ENCODE data around the gene PRKD2. TPM values are rescaled to one million over a fixed set of nuclear protein-coding genes. Genes with fewer than 3 reads are reported as not detected.

Gene PRKD2
- total RNA-seq, 1 experiment from 2014 or later: 98.3 TPM

- Mint-ChIP-seq H3K27ac (ENCODE audit: unreplicated experiment) (no peak overlapping the region), H3K4me1 (ENCODE audit: low read depth, unreplicated experiment) (peaks cover 4% of the 10 kb centered on the region), H3K27me3 (ENCODE audit: unreplicated experiment) (peaks cover 86% of the 10 kb centered on the region), H3K9me3 (ENCODE audit: low read depth, unreplicated experiment) (no peaks in the 10 kb centered on the region), H3K4me3 (ENCODE audit: low read depth, unreplicated experiment) (no peak overlapping the region), H3K36me3 (ENCODE audit: insufficient read depth, unreplicated experiment) (peaks cover 4% of the 10 kb centered on the region)
- DNase-seq: no peak
- no peak for TF ChIP-seq CTCF (IDR thresholded peaks at IDR 0.05; ENCODE audit: unreplicated experiment)
- intact Hi-C loops (cut with micrococcal nuclease; ENCODE audit: unreplicated experiment): no loop called here
- CTCF ChIA-PET: no interaction called here
- BruUV-seq (replicated peaks): no TSS peak
Measured at GRCh38 chr19:46654621-46655152, 62.2 kb downstream of the PRKD2 start.

GRCh38 chr19:46650445-46650844 lies 66.5 kb downstream of the PRKD2 start:
- CTCF ChIA-PET: interaction anchor here (1.9 kb wide), 1 partner anchor 11 kb away, joined by 5 read pairs; the partner anchor contains the start of gene DACT3
- no peak overlapping the region for H3K27ac Mint-ChIP-seq (ENCODE audit: unreplicated experiment)
- peaks cover 81% of the 10 kb centered on the region for H3K27me3 Mint-ChIP-seq (ENCODE audit: unreplicated experiment)

DNA sequence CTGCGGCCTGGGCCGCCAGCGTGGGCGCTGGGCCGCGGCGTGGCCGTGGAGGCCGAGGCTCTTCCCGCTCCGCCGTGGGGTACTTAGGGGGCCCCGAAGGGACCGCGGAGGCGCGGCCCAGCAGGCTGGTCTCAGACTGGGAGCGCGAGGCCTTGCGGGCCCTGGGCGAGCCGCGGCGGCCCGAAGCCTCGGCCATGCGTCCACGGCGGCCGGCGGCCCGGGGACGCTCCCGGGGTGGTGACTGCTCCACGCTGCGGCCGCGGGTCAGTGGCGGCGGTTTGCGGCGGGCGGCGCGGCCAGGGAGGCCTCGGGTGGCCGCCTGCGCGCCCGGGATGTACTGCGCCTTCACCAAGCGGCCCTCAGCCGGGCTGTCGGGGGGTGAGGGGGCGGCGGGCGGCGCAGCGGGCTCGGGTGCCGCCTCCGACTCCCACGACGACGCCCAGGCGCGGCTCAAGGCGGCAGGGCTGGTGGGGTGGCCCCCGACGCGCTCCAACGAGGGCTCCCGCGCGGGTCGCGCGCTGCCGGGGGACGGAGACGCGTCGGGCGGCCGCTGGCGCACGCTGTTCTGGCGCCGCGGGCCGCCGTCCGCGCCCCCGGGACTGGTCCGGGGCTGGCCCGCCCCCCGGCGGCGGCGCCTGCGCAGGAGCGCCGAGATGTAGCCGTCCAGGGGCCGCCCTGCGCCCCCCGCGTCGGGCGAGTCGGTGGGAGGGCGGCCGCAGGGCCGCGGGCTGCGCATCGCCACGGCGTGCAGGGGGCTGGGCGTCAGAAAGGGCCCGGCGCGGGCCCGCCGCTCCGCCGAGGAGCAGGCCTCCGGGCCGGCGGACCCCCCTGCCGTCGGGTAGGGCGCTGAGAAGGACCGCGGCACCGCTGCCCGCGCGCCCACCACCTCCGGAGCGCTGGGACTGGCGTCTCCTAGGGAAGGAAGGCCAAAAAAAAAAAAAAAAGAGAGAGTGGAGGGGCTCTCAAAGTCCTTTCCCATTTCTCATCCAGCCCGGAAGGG lies 67.7 kb downstream of the PRKD2 start:
- no peak overlapping the region for H3K27ac Mint-ChIP-seq (ENCODE audit: unreplicated experiment)
- peaks cover 79% of the 10 kb centered on the region for H3K27me3 Mint-ChIP-seq (ENCODE audit: unreplicated experiment)
- TF ChIP-seq CTCF (IDR thresholded peaks at IDR 0.05; ENCODE audit: unreplicated experiment): no peak
- no peak for DNase-seq
- no TSS peak for BruUV-seq (replicated peaks)
- CTCF ChIA-PET: no interaction called here
- H3K36me3 Mint-ChIP-seq (ENCODE audit: insufficient read depth, unreplicated experiment): no peaks in the 10 kb centered on the region
- no peaks in the 10 kb centered on the region for H3K9me3 Mint-ChIP-seq (ENCODE audit: low read depth, unreplicated experiment)
- no peak overlapping the region for H3K4me3 Mint-ChIP-seq (ENCODE audit: low read depth, unreplicated experiment)
- no peaks in the 10 kb centered on the region for H3K4me1 Mint-ChIP-seq (ENCODE audit: low read depth, unreplicated experiment)
- intact Hi-C loops (cut with micrococcal nuclease; ENCODE audit: unreplicated experiment): no loop called here

More at GRCh38 chr19:46650445-46650844, 66.5 kb downstream of the PRKD2 start:
- no peak for DNase-seq
- Mint-ChIP-seq H3K36me3 (ENCODE audit: insufficient read depth, unreplicated experiment) (no peaks in the 10 kb centered on the region), H3K4me3 (ENCODE audit: low read depth, unreplicated experiment) (no peak overlapping the region), H3K9me3 (ENCODE audit: low read depth, unreplicated experiment) (no peaks in the 10 kb centered on the region), H3K4me1 (ENCODE audit: low read depth, unreplicated experiment) (no peaks in the 10 kb centered on the region)
- BruUV-seq (replicated peaks): no TSS peak
- intact Hi-C loops (cut with micrococcal nuclease; ENCODE audit: unreplicated experiment): no loop called here
- no peak for TF ChIP-seq CTCF (IDR thresholded peaks at IDR 0.05; ENCODE audit: unreplicated experiment)

DNA sequence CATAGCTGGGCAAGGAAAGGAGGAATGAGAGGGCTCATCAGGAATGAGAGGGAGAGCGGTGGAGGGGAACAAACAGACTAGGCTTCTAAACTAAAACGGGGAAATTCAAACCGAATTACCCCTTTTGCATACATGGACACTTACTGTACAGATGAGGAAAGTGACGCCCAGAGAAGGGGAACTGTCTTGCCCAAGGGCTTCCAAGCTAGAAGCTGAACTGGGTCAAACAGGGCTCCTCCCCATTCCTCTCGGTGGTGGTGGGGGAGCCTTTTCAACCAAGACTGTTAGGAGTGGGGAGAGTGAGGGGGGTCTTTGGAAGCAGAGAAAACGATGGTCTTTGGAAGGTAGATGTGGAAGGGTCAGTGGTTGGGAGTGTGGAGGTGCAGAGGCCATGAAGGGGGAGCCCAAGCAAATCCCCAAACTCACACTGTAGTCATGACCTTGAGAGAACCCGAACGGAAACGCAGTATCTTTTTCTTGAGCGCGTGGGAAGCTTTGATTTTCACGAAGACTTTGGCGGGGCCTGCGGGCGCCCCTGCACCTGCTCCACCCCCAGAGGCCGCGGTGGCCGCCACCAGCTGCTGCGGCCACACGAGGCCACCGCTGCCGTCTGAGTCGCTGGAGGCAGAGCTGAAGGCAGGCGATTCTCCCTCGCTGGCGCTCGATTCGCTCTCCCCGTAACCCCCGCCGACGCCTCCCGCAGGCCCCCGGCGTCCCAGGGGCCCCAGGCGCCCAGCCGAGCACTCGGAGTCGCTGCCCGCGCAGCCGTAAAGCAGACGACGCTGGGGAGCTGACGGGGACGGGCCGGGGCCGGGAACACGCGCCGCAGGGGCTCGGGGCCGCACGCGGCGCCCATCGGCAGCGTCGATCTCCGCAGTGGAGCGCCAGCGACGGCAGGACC lies 68.6 kb downstream of the PRKD2 start:
- Mint-ChIP-seq H3K4me3 (ENCODE audit: low read depth, unreplicated experiment) (no peak overlapping the region), H3K4me1 (ENCODE audit: low read depth, unreplicated experiment) (no peaks in the 10 kb centered on the region), H3K36me3 (ENCODE audit: insufficient read depth, unreplicated experiment) (no peaks in the 10 kb centered on the region), H3K27me3 (ENCODE audit: unreplicated experiment) (peaks cover 70% of the 10 kb centered on the region), H3K9me3 (ENCODE audit: low read depth, unreplicated experiment) (no peaks in the 10 kb centered on the region), H3K27ac (ENCODE audit: unreplicated experiment) (no peak overlapping the region)
- no peak for DNase-seq
- intact Hi-C loops (cut with micrococcal nuclease; ENCODE audit: unreplicated experiment): no loop called here
- CTCF ChIA-PET: no interaction called here
- no peak for TF ChIP-seq CTCF (IDR thresholded peaks at IDR 0.05; ENCODE audit: unreplicated experiment)
- no TSS peak for BruUV-seq (replicated peaks)

Measured in Calu3 (cell line).